ENCODE measurements around the gene SMIM23.

Gene SMIM23

GRCh38 chr5:171783051-171783450, 2.6 kb upstream of the SMIM23 start:
- peak; percentile 2 for DNase-seq (ENCODE audit: low read depth)

GRCh38 chr5:171789353-171789752, 3.7 kb downstream of the SMIM23 start:
- H3K4me3 ChIP-seq (ENCODE audit: low read length): no peak overlapping the region
- TF ChIP-seq CTCF (conservative IDR thresholded peaks at IDR 0.05; ENCODE audit: low read depth, low read length): no peak
- DNase-seq (ENCODE audit: low read depth): no peak

More at GRCh38 chr5:171783051-171783450, 2.6 kb upstream of the SMIM23 start:
- no peak for TF ChIP-seq CTCF (conservative IDR thresholded peaks at IDR 0.05; ENCODE audit: low read depth, low read length)
- no peak overlapping the region for H3K4me3 ChIP-seq (ENCODE audit: low read length)

DNA sequence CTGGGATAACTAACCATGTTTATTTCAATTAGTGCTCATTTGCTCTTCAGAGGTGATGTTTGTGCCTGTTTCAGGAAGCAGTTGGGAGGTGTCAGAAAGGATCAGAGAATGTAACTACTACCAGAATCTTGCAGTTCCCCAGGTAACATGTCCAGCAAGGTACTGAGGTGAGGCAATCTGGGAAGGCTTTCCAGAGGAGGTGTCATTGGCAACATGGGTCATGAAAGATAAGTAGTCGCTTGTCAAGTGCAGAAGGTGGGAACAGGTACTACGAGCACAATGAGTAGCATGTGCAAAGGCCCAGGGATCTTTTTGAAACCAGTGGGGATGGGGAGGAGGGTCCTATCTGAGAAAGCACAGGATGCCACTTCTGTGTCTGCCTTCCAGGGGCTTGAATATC, 4.8 kb downstream of the SMIM23 start:
- no peak for TF ChIP-seq CTCF (conservative IDR thresholded peaks at IDR 0.05; ENCODE audit: low read depth, low read length)
- H3K4me3 ChIP-seq (ENCODE audit: low read length): no peak overlapping the region
- DNase-seq (ENCODE audit: low read depth): no peak

DNA sequence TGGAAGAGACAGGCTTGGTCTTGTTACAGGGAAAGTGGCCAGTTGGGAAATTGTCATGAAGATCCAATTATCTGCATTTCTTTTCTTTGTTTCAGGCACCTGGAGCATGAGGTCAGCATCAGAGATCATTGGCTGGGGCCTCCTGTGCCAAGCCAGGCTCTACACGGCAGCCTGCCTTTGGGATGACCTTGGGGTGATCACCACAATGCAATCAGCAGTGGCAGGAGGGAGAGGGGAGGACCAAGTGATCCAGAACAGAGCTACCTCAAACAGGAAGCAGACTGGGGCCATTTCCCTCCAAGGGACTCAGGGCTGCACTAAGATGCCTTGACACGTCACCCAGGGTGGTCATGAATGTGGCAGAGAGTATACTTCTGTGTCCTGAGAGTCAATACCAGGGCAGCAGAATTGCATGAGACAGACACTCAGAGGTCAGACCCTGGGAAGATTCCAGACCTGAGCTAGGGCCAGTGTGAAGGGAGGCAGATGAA, 8.9 kb downstream of the SMIM23 start:
- TF ChIP-seq CTCF (conservative IDR thresholded peaks at IDR 0.05; ENCODE audit: low read depth, low read length): no peak

DNA sequence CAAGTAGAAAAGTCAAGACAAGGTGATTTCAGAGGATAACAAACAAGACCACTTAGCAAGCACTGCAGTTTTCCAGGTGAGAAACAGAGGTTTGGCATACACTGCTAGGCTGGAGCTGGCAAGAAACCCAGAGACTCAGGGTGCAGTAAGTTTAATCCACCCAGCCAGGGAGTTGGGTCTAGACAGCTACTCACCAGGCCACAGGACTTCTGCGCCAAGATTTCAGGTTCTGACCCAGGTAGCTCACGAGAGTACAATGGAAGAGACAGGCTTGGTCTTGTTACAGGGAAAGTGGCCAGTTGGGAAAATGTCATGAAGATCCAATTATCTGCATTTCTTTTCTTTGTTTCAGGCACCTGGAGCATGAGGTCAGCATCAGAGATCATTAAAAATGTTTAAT, 9.8 kb downstream of the SMIM23 start:
- TF ChIP-seq CTCF (conservative IDR thresholded peaks at IDR 0.05; ENCODE audit: low read depth, low read length): no peak
- no peak for DNase-seq (ENCODE audit: low read depth)
- no peak overlapping the region for H3K4me3 ChIP-seq (ENCODE audit: low read length)

More for the DNA sequence above, 8.9 kb downstream of the SMIM23 start:
- no peak for DNase-seq (ENCODE audit: low read depth)
- H3K4me3 ChIP-seq (ENCODE audit: low read length): no peak overlapping the region

- no peak for DNase-seq (ENCODE audit: low read depth)
- no peak overlapping the region for H3K4me3 ChIP-seq (ENCODE audit: low read length)
Observed at GRCh38 chr5:171796436-171796835, 10.8 kb downstream of the SMIM23 start.

More at GRCh38 chr5:171796436-171796835, 10.8 kb downstream of the SMIM23 start:
- no peak for TF ChIP-seq CTCF (conservative IDR thresholded peaks at IDR 0.05; ENCODE audit: low read depth, low read length)

Measured in retinal pigment epithelial cell (primary cell).